Muscle of back (tissue), 11 donors: ENCODE results near the gene PLPPR2. TPM values are rescaled to one million over a fixed set of nuclear protein-coding genes. Genes with fewer than 3 reads are reported as not detected.
"Not testable (repeated sequence)": the region's sequence is repeated elsewhere in the genome, so short reads cannot be mapped to it uniquely, and the experiment has no call there.

Source experiments
- DNase-seq, 3 donors: peaks; one replicate each; pipeline versions ENCODE4 v3.0.0 to v3.0.0-alpha.2; 2013
- polyA plus RNA-seq, 10 donors: library from polyadenylated mRNA; unstranded; fragments of 120-200 nt; gene quantifications; one replicate each; pipeline ENCODE4 v1.2.1, GENCODE V29; 2013; ENCODE audit not compliant: insufficient read length in 10 of 10

PLPPR2 gene
- polyA plus RNA-seq, 10 donors, result 9.4 to 15.6 (median 12.6) TPM

DNA sequence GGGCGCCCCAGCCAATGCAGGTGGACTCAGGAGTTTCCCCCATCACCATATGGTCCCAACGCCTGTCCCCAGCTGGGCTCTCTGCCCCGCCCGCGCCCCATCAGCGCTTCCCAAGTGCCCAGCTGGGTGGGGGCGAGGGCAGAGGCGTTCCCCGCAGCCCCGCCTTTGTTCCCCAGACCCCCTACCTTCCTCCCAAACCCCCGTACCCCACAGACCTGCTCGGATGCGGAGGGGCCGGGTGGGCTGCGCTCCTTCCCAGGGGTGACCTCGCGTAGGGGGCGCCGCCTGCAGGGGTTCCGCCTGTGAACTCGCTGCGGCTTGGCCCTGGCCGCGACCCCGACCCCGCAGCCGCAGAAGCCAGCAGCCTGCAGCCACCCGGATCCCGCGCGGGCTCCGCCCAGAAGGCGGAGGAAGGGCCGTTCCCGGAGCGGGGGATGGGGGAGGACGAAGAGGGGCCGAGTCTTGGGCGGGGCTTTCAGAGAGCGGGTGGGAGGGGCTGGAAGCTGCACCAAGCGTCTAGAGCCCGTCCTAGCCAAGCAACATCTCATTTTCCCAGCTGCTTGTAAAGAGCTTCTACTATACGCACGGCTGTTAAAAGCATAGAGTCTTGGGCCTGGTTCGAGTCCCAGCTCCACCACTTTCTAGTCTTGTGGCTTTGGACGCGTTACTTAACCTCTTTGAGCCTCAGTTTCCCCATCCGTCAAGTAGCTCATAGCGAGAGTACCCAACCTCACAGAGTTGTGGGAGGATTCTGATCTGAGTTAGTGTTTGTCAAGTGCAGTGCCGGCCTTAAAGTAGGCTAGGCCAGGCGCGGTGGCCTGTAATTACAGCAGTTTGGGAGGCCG lies 15.8 kb upstream of the PLPPR2 start, which contains the start of gene RAB3D:
Gene RAB3D, minus strand, starts transcription at position 404 of the 845 bp plus-strand sequence. CDS start 2,258 bp downstream, outside the sequence.
- DNase-seq, result peak; percentile 88 to 97 (median 95)

- not testable (repeated sequence) for DNase-seq
Observed at GRCh38 chr19:11340099-11340467, 15.1 kb upstream of the PLPPR2 start.

GRCh38 chr19:11342429-11342828 lies 12.8 kb upstream of the PLPPR2 start:
- DNase-seq, result no peak

- DNase-seq, result no peak
Observed at GRCh38 chr19:11345122-11345803, 10.0 kb upstream of the PLPPR2 start.

DNA sequence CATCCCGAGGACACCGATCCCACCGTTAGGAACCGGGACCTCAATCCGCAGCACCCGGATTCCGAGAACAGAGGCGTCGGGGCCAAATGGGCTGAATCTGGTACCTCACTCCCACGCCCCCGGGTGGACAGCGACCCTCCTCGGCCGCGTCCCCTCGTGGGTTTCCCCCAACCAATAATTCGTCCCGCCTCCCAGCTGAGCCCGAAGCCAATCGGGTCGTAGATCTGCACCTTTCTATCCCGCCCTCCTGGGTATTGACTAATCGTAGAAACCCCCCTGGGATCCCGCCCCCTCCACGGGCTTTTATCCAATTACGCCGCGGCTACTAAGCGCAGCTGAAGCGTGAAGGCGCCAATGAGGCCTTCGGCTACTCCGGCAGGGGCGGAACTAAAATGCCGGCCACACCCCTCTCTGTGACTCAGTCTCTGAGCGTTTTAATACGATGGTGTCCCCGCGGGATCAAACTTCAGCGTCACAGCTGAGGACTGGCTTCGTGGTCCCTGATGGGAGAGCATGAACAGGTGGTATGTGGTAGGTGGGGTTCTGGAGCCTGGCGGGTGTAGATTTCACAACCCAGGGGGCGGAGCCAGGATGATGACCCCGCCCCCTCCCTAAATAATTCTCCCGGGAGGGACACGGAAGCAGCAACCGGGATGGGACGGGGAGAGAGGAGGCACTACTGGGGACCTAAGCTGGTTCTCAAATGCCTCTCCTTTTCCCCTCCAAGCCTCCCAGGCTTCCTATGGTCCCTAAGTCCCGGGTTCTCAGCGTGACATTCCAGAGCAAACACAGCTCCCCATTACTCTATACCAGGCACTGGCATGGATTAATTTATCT lies 8.9 kb upstream of the PLPPR2 start, which contains the start of the genes CCDC159 and TMEM205:
Gene CCDC159, plus strand, starts transcription at position 416 of the 837 bp plus-strand sequence. Its CDS starts 88 bp downstream, at position 504.
Gene TMEM205, minus strand, starts transcription at position 165 of the 837 bp plus-strand sequence. CDS start 649 bp downstream, outside the sequence.
- DNase-seq, result peak; percentile 96 to 99 (median 97)

DNA sequence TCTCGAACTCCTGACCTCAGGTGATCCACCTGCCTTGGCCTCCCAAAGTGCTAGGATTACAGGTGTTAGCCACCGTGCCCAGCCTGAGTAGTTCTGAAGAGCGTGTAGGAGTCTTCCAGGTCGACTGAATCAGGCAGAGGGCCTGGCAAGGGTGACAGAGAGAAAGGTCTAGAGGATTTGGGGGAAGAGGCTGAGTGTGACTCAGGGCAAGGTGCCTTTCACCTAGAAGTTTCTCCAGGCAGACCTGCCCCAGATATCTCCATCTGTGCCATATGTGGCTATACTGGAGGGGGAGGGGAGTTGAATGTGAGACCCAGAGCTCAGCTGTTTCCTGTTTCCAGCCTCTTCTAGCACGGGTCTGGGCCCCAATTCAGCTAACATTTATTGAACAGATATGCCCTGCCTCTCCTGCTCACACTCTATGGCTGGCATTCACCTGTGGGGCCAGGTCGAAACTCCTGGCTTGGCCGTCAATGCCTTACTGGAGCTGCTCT lies 7.6 kb upstream of the PLPPR2 start:
- DNase-seq, result no peak

- DNase-seq, result no peak
Observed at GRCh38 chr19:11349171-11349570, 6.1 kb upstream of the PLPPR2 start.

DNA sequence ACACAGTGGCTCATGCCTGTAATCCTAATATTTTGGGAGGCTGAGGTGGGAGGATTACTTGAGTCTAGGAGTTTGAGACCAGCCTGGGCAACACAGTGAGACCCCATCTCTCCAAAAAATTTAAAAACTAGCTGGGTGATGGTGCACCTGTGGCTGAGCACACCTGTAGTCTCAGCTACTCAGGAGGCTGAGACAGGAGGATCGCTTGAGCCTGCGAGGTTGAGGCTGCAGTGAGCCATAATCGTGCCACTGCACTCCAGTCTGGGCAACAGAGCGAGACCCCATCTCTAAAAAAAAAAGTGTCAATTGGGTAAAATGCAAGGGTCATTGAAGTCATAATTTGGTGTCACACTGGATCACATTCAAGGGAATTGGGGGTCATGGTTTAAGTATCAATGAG lies 1.1 kb upstream of the PLPPR2 start:
- DNase-seq, result not testable (repeated sequence)

- peak in 1 of 3 donors; percentile 39 for DNase-seq
Observed at GRCh38 chr19:11356074-11356397, 804 bp downstream of the PLPPR2 start.

DNA sequence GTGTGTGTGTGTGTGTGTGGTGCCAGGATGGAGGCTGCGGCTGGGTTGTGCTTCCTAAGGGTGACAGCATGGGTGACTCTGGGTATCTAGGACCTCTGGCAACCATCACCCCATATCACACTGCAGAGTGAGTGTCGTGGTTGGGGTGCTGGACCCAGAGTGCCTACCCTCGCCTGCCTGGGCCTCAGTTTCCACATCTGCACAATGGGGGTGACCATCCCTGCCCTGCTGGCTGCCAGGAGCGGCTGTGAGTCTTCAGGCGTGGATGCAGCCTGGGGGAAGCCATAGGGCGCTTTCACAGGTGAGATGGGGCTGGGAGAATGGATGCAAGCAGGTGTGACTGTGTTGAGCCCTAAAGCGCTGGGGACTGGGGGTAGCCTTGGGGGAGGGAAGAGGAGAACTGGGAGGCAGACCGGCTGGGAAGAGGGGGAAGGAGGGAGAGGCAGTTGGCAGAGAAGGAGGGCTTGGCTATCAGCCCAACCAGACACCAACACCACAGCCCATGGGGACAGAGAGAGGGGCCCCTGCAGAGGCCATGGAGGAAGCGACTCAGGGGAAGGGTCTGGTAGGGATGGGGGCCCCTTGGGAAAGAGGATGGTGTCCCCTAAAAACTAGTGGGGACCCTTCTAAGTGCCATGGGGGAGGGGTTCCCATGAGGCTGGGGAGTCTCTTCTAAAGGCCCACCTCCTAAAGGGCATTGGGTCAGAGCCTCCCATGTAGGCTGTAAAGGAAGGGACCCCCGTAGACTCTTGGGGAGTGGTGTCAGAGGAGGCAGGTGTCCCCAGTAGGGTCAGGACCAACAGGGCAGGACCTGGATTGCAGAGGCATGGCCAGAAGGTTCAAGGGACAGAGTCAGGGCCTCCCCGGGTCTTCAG lies 1.7 kb downstream of the PLPPR2 start:
- peak in 1 of 3 donors; percentile 1 for DNase-seq

- peak in 1 of 3 donors; percentile 0 for DNase-seq
Observed at GRCh38 chr19:11359421-11359820, 4.2 kb downstream of the PLPPR2 start.

DNA sequence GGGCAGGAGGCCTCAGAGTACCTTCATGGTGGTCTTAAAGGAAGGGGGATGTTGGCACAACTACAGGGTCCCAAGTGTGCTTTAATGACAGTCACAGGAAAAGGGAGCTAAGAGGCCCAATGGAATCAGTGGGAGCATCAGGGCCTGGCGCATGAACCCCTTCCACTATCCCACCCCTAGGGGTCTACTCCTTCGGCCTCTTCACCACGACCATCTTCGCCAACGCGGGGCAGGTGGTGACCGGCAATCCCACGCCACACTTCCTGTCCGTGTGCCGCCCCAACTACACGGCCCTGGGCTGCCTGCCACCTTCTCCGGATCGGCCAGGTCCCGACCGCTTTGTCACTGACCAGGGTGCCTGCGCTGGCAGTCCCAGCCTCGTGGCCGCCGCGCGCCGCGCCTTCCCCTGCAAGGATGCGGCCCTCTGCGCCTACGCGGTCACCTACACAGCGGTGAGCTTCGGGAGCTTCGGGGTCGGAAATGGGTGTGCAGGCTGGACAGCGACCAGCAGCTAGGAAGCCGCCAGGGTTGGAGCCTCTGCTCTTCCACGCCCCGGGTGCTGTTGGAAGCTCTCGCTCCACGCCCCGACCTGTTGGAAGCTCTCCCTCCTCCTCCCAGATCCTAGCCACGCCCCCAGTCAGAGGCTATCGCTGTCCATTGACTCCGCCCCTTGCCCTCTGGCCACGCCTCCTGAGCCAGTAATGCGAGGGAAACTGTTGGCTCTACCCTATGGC lies 6.0 kb downstream of the PLPPR2 start:
- peak in 1 of 3 donors; percentile 39 for DNase-seq

- DNase-seq, result peak in 1 of 3 donors; percentile 1
Observed at GRCh38 chr19:11361771-11362731, 6.8 kb downstream of the PLPPR2 start.

GRCh38 chr19:11363881-11364280 lies 8.6 kb downstream of the PLPPR2 start:
- DNase-seq, result no peak

- DNase-seq, result no peak
Observed at GRCh38 chr19:11364296-11364904, 9.2 kb downstream of the PLPPR2 start.

DNA sequence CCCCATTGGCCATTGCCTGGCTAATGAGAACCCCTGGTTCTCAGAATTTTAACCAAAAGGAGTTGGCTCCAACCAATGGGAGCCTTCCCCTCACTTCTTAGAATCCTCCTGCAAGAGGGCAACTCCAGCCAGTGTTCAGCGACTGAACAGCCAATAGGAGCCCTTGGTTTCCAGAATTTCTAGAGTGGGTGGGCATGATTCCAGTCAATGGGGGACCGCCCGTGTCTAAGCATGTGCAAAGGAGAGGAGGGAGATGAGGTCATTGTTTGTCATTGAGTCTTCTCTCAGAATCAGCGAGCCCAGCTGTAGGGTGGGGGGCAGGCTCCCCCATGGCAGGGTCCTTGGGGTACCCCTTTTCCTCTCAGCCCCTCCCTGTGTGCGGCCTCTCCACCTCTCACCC lies 9.7 kb downstream of the PLPPR2 start:
- DNase-seq, result no peak

- no peak for DNase-seq
Observed at GRCh38 chr19:11365557-11366117, 10.4 kb downstream of the PLPPR2 start.

DNA sequence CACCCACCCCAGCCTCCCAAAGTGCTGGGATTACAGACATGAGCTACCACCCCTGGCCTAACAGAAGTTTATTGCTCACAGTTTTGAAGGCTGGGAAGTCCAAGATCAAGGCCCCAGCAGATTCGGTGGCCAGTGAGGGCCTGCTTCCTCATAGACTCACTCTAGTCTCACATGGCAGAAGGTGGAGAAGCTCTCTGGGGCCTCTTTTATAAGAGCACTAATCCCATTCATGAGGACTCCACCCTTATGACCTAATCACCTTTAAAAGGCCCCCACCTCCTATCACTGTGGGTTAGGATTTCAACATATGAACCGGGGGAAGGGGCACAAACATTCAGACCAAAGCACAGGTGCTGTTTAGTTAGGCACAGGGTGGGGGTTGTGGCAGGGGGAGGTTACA lies 12.3 kb downstream of the PLPPR2 start:
- DNase-seq, result no peak
